ENCODE measurements around the gene TPK1. TPM values are rescaled to one million over a fixed set of nuclear protein-coding genes. Genes with fewer than 3 reads are reported as not detected.
"Not testable (repeated sequence)": the region's sequence is repeated elsewhere in the genome, so short reads cannot be mapped to it uniquely, and the experiment has no call there.

The TPK1 gene
- total RNA-seq, 2 donors from 2014 or later: 19.9 to 20.6 TPM

DNA sequence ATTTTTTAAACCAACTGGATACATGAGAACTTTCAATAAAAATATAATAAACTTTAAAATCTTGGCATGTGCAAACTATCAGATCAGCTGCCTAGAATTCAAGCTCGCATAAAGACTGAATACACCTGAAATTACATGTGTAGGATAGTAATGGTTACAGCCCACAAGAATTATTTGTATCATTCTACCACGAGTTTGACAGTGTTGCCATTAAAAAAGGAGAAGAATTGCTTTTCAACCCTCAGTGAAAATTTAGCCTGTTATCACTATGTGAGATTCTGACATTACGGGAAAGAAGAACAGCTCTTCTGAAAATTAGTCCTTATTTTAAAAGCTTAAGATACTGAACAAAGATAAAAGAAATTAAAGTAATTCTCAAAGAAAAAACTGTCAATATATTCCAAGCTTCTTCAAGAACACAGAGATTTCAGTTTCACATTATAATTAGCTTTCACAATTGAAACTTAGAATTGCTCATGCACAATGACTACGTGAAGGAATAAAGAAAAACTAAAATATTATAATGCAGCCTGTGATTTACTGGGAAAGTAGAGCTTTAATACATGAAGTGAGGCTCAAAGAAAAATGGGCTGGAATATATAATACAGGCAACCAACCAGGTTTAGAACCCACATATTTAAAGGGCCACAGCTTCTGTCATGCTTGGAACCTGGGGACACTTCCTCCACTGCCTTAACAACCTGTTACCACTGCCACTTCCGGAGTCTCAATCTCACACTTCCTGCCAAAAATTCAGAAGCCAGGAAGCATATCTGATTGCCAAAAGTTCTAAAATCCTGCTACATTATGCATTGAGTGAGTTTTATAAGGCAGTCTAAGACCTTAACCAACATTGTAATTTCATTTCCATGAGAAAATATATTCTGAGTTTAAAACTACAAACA lies 23.2 kb downstream of the TPK1 start:
- no peaks in the 10 kb centered on the region for H3K9me3 Mint-ChIP-seq

DNA sequence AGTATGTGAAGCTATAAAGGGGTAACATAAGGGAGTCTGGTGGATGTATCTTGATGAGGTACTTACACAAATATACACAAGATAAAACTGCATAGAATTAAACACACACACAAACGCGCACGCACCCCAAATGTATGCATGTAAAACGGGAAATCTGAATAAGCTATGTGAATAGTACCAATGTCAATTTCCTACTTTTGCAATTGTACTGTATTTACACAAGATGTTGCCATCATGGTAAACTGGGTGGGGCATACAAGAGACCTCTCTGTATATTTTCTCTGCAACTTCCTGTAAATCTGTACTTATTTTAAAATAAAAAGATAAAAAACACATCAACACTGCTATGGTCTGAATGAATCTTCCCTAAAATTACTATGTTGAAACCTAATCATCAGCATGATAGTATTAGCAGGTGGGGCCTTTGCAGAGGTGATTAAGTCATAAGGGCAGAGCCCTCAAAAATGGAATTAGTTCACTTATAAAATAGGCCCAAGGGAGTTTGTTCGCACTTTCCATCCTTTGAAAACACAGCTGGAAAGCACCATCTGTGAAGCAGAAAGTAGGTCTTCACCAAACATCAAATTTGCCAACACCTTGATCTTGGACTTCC lies 30.1 kb downstream of the TPK1 start:
- peaks cover 16% of the 10 kb centered on the region for H3K4me1 Mint-ChIP-seq
- H3K4me3 Mint-ChIP-seq: no peak overlapping the region
- no peaks in the 10 kb centered on the region for H3K36me3 Mint-ChIP-seq (ENCODE audit: low read depth)
- H3K27ac Mint-ChIP-seq: no peak overlapping the region
- H3K27me3 Mint-ChIP-seq: no peaks in the 10 kb centered on the region
- no peak for ATAC-seq (replicated peaks)
- no peaks in the 10 kb centered on the region for H3K9me3 Mint-ChIP-seq

More for the DNA sequence above, 23.2 kb downstream of the TPK1 start:
- H3K4me3 Mint-ChIP-seq: peak overlapping the region; percentile 86
- H3K27ac Mint-ChIP-seq: peak overlapping the region; percentile 81
- no peaks in the 10 kb centered on the region for H3K36me3 Mint-ChIP-seq (ENCODE audit: low read depth)
- peak; percentile 95 for ATAC-seq (replicated peaks)
- no peaks in the 10 kb centered on the region for H3K27me3 Mint-ChIP-seq
- peaks cover 23% of the 10 kb centered on the region for H3K4me1 Mint-ChIP-seq

DNA sequence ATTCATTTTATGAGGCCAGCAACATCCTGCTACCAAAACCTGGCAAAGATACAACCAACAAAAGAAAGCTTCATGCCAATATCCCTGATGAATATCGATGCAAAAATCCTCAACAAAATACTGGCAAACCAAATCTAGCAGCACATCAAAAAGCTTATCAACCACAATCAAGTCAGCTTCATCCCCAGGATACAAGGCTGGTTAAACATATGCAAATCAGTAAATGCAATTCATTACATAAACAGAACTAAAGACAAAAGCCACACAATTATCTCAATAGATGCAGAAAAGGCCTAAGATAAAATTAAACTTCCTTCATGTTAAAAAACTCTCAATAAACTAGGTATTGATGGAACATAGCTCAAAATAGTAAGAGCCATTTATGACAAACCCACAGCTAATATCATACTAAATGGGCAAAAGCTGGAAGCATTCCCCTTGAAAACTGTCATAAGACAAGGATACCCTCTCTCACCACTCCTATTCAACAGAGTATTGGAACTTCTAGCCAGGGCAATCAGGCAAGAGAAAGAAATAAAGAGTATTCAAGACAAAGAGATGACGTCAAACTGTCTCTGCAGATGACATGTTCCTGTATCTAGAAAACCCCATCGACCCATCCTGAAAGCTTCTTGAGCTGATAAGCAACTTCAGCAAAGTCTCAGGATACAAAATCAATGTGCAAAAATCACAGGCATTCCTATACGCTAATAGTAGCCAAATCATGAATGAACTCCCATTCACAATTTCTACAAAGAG lies 35.0 kb downstream of the TPK1 start:
- not testable (repeated sequence) for H3K27ac Mint-ChIP-seq; H3K9me3 Mint-ChIP-seq; H3K27me3 Mint-ChIP-seq; H3K4me3 Mint-ChIP-seq; H3K36me3 Mint-ChIP-seq (ENCODE audit: low read depth); ATAC-seq (replicated peaks)
- peaks cover 19% of the 10 kb centered on the region for H3K4me1 Mint-ChIP-seq

DNA sequence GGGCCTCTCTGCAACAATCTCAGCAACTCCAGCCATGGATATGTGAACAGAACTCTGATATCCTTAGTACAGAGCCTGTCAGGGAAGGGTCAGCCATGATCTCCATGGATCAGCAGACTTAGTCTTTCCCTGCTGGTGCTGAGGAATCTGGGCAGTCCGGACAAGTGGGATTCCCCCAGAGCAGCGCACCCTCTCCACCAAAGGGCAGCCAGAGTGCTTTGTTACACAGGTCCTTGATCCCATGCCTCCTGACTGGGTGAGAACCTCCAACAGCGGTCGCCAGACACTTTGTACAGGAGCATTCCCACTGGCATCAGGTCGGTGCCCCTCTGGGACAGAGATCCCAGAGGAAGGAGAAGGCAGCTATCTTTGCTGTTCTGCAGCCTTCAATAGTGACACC lies 38.9 kb downstream of the TPK1 start:
- no peak for ATAC-seq (replicated peaks)
- no peak overlapping the region for H3K4me3 Mint-ChIP-seq
- H3K27ac Mint-ChIP-seq: no peak overlapping the region

DNA sequence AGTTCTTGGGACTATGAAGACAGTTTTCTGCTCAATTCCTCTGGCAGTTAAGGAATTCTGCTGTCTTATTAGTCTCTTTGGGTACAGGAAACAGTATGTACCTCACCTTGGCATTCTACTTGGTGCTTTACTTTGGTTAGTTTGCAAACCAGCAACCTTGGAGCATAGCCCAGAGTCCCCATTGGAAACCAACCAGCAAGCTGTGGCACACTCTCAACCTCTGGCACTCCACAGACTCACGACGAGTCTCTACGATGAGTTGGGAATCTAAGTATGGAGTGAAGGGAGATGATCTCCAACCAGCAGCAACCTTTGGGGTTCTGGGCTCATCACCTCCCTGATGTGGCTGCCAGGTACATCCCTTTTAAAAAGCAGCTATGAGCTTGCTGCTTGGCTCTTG lies 43.8 kb downstream of the TPK1 start:
- H3K36me3 Mint-ChIP-seq (ENCODE audit: low read depth): no peaks in the 10 kb centered on the region
- H3K27me3 Mint-ChIP-seq: no peaks in the 10 kb centered on the region
- H3K4me3 Mint-ChIP-seq: no peak overlapping the region
- H3K27ac Mint-ChIP-seq: no peak overlapping the region
- H3K9me3 Mint-ChIP-seq: no peaks in the 10 kb centered on the region
- no peaks in the 10 kb centered on the region for H3K4me1 Mint-ChIP-seq
- no peak for ATAC-seq (replicated peaks)

More for the DNA sequence above, 38.9 kb downstream of the TPK1 start:
- Mint-ChIP-seq H3K36me3 (ENCODE audit: low read depth) (peaks cover 4% of the 10 kb centered on the region), H3K27me3 (no peaks in the 10 kb centered on the region), H3K4me1 (peaks cover 19% of the 10 kb centered on the region), H3K9me3 (peaks cover 10% of the 10 kb centered on the region)

DNA sequence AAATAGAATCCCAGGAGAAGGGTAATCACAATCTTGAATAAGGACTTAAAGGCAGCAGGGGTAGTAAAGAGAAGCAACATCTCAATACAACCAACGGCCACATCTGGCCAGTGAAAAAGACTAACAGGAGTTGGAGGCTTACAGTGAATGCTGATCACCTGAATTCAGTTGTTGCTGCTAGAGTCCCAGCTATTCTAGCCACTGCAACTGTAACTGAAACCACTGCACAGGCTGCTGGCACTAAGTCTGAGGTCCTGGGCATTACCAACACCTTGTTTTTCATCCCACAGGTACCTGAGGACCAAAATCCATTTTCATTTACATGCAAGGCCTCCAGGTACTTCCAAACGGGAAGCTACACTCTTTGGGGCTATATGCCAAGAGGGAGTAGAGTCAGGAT lies 44.4 kb downstream of the TPK1 start:
- no peaks in the 10 kb centered on the region for H3K4me1 Mint-ChIP-seq
- ATAC-seq (replicated peaks): no peak

DNA sequence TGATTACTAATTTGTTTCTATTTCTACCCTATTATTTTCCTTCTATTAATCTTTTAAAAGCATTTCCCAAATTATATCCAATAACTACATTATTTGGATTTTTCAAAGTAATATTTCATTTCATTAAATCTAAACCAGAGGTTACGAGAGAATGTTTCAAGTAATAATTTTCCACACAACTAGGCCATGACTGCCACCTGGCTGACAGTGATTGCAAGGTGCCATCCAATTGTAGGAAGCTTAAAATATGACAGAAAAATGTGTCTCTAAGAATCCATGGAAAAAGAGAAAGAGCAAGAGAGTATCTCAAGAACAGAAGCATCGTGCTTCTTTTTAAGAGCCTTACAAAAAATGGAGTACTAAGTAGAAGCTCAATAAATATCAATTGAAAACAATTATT lies 48.7 kb downstream of the TPK1 start:
- H3K9me3 Mint-ChIP-seq: no peaks in the 10 kb centered on the region
- H3K27me3 Mint-ChIP-seq: no peaks in the 10 kb centered on the region
- H3K36me3 Mint-ChIP-seq (ENCODE audit: low read depth): no peaks in the 10 kb centered on the region
- H3K4me3 Mint-ChIP-seq: no peak overlapping the region
- no peaks in the 10 kb centered on the region for H3K4me1 Mint-ChIP-seq
- ATAC-seq (replicated peaks): no peak
- no peak overlapping the region for H3K27ac Mint-ChIP-seq

More for the DNA sequence above, 44.4 kb downstream of the TPK1 start:
- Mint-ChIP-seq H3K36me3 (ENCODE audit: low read depth) (no peaks in the 10 kb centered on the region), H3K27ac (peak overlapping the region; percentile 37), H3K4me3 (no peak overlapping the region), H3K9me3 (no peaks in the 10 kb centered on the region), H3K27me3 (no peaks in the 10 kb centered on the region)

DNA sequence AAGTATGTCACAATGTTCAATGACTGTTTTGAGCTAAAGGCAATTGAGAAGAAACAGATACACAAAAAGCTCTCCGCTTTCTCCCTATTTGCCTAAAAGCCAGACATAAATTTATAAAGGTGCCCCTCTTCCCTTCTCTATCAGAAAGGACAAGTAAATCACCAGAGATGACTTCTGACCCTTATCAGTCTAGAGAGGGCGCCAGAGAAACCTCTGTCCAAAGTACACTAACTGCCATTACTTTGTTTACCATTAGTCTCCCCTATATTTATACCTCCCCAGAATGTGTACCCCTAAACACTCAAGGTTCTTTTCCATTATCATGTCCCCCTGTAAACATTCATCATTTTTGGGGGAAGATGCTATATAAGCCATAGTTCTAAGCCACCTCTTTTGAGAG lies 49.3 kb downstream of the TPK1 start:
- no peaks in the 10 kb centered on the region for H3K27me3 Mint-ChIP-seq
- no peak overlapping the region for H3K4me3 Mint-ChIP-seq
- H3K9me3 Mint-ChIP-seq: no peaks in the 10 kb centered on the region
- H3K27ac Mint-ChIP-seq: peak overlapping the region; percentile 65
- no peaks in the 10 kb centered on the region for H3K4me1 Mint-ChIP-seq
- H3K36me3 Mint-ChIP-seq (ENCODE audit: low read depth): no peaks in the 10 kb centered on the region
- peak; percentile 53 for ATAC-seq (replicated peaks)

DNA sequence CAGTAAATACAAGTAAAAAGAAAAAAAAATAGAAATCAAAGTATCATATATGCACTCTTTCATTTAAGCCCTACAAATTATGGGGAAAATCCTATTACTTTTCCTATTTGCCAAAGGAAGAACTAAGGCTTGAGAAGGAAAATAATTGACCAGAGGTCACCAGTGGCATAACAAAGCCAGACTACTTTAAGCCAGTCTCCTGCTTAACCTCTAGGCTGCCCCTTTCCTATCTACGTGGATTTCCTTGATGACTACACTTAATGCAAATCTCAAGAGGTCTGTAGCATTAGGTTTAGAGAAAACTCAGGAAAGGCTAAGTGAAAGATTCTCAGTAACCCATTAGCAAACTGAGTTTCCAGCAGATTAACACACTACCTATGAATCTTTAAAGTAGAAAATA lies 49.8 kb downstream of the TPK1 start:
- ATAC-seq (replicated peaks): no peak
- Mint-ChIP-seq H3K4me1 (no peaks in the 10 kb centered on the region), H3K36me3 (ENCODE audit: low read depth) (no peaks in the 10 kb centered on the region), H3K27me3 (no peaks in the 10 kb centered on the region), H3K9me3 (no peaks in the 10 kb centered on the region), H3K27ac (no peak overlapping the region), H3K4me3 (no peak overlapping the region)

DNA sequence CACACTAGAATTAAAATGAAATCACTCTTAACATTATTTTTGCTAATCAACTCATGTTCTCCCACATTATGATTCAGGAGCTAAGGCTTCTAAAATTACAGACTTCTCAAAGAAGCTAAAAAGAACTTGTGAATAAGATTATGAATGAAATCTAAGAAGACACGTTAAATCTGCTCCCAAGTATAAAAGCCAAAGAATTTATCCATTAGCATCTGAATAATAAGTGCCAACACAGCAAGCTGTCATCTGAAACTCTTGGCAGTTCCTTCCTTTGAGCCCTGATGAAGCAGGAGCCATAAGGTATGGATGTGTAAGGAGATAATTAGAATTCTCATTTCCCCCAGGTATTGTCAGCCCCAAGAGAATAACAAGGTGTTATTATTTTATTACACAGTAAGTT lies 50.3 kb downstream of the TPK1 start:
- H3K27me3 Mint-ChIP-seq: no peaks in the 10 kb centered on the region

DNA sequence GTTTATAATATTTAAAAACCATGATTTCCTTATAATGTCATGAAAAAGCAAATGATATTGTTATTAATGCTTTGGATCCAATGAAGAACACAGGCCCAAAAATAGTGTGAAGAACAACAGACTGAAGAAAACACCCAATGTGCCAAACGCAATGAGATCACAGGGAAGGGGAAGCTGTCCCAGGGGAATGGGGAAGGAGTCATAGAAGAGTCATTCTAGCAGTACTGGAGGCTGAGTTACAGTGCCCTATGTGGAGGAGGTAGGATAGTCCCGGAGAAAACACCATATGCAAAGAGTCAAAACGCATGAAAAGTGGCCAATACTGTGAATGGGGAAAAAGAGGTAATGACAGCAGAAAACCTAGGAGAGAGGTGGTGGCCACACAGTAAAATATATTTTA lies 50.9 kb downstream of the TPK1 start:
- Mint-ChIP-seq H3K9me3 (no peaks in the 10 kb centered on the region), H3K27me3 (no peaks in the 10 kb centered on the region), H3K4me3 (no peak overlapping the region), H3K27ac (no peak overlapping the region), H3K36me3 (ENCODE audit: low read depth) (no peaks in the 10 kb centered on the region), H3K4me1 (no peaks in the 10 kb centered on the region)
- ATAC-seq (replicated peaks): no peak

More for the DNA sequence above, 50.3 kb downstream of the TPK1 start:
- no peak for ATAC-seq (replicated peaks)
- Mint-ChIP-seq H3K27ac (no peak overlapping the region), H3K36me3 (ENCODE audit: low read depth) (no peaks in the 10 kb centered on the region), H3K4me1 (no peaks in the 10 kb centered on the region), H3K9me3 (no peaks in the 10 kb centered on the region), H3K4me3 (no peak overlapping the region)

DNA sequence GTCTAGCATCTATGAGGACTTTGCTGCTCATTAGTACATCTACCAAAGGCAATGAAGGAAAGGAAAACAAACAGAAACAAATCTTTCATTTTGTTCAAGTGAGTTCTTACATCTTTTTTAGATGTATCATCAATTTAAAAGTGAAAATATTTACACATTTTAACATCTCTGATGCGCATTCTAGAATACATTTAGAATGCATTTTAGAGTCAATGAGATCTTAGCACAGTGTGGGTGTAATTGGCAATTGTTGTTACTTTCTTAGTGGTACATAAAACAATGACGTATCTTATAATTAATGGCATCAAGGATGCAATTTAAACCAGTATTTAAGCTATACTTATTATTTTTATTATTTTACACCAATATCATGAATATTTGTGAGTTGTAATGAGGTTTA lies 51.4 kb downstream of the TPK1 start:
- Mint-ChIP-seq H3K27me3 (no peaks in the 10 kb centered on the region), H3K27ac (no peak overlapping the region), H3K4me1 (no peaks in the 10 kb centered on the region), H3K9me3 (no peaks in the 10 kb centered on the region), H3K36me3 (ENCODE audit: low read depth) (no peaks in the 10 kb centered on the region), H3K4me3 (no peak overlapping the region)
- no peak for ATAC-seq (replicated peaks)

DNA sequence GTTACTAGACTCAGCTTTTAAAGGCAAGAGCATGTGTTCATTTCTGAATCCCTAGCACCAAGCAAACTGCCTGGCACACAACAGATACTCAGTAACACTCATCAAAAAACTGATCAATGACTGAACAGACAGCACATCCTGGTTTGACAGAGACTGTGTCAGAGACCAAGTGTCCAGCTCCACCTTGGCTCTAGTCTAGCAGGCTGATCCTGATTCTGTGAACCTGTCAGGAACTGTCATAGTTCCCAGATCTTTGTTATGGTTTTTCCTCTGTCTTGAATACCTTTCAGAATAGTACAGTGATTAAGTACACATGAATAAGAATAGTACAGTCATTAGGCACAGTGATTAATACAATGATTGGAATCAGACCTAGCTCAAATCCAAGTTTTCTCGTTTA lies 53.0 kb downstream of the TPK1 start:
- H3K4me3 Mint-ChIP-seq: no peak overlapping the region
- H3K27me3 Mint-ChIP-seq: no peaks in the 10 kb centered on the region
- no peaks in the 10 kb centered on the region for H3K4me1 Mint-ChIP-seq
- H3K36me3 Mint-ChIP-seq (ENCODE audit: low read depth): no peaks in the 10 kb centered on the region
- H3K9me3 Mint-ChIP-seq: no peaks in the 10 kb centered on the region
- ATAC-seq (replicated peaks): peak; percentile 16
- H3K27ac Mint-ChIP-seq: no peak overlapping the region

DNA sequence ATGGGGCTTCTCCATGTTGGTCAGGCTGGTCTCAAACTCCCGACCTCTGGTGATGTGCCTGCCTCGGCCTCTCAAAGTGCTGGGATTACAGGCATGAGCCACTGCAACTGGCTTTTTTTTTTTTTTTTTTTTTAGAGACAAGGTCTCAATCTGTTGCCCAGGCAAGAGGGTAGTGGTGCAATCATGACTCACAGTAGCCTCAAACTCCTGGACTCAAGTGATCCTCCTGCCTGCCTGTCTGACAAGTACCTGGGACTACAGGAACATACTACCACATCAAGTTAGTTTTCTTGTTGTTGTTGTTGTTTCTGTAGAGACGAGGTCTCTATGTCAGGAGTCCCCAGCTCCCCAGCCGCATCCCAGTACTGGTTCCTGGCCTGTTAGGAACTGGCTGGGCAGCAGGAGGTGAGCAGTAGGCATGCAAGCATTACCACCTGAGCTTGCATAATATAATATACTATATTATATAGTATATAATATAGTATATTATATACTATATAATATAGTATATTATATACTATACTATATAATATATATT lies 55.7 kb downstream of the TPK1 start:
- Mint-ChIP-seq H3K9me3 (peaks cover 5% of the 10 kb centered on the region), H3K27ac (no peak overlapping the region), H3K4me3 (no peak overlapping the region), H3K4me1 (peaks cover 6% of the 10 kb centered on the region), H3K36me3 (ENCODE audit: low read depth) (no peaks in the 10 kb centered on the region), H3K27me3 (no peaks in the 10 kb centered on the region)
- no peak for ATAC-seq (replicated peaks)
